Tibial artery (tissue), 4 donors: ENCODE measurements around the gene MRC2.

Source experiments
- DNase-seq, 2 donors: peaks; one replicate each; pipeline ENCODE4 v3.0.0-alpha.2; 2019
- H3K27ac ChIP-seq, 2 donors: fragments of 200-600 bp; sonication (generic) in 1 of 2; 1 replicate in 1 of 2; 2 replicates in 1 of 2; pipeline ENCODE4 v1.5.1; 2018 to 2019; ENCODE audit warnings: mild to moderate bottlenecking in 1 of 2
- H3K27me3 ChIP-seq, 2 donors: fragments of 200-600 bp; sonication (generic) in 1 of 2; one replicate each; pipeline versions ENCODE4 v1.5.1 to v1.6.0; 2016 to 2019
- H3K36me3 ChIP-seq, 3 donors: fragments of 200-600 bp; sonication (generic) in 2 of 3; one replicate each; pipeline ENCODE4 v1.5.1; 2016 to 2019; ENCODE audit warnings: mild to moderate bottlenecking in 2 of 3
- H3K4me1 ChIP-seq, 4 donors: fragments of 200-600 bp; sonication (generic) in 2 of 4; 1 replicate in 3 of 4; 2 replicates in 1 of 4; pipeline ENCODE4 v1.5.1; 2016 to 2019
- H3K4me3 ChIP-seq, 2 donors: fragments of 200-600 bp; sonication (generic) in 1 of 2; 1 replicate in 1 of 2; 2 replicates in 1 of 2; pipeline ENCODE4 v1.5.1; 2018 to 2019; ENCODE audit warnings: mild to moderate bottlenecking in 2 of 2
- H3K9me3 ChIP-seq, 3 donors: fragments of 200-600 bp; sonication (generic) in 1 of 3; one replicate each; pipeline ENCODE4 v1.5.1; 2016 to 2019
- CTCF ChIP-seq, 2 experiments: fragments of 200-600 bp in 1 of 2; fragments of 450-650 bp in 1 of 2; IDR thresholded peaks; one replicate each; pipeline ENCODE4 v1.5.1; 2017 to 2019; ENCODE audit warnings: antibody characterized with exemption in 2 of 2, mild to moderate bottlenecking in 1 of 2, moderate library complexity in 1 of 2
- intact Hi-C: fragments of 100-400 bp; cut with DNase I; formaldehyde crosslinking; loops from one replicate; pipeline ENCODE4 v1.15.0; 2023; ENCODE audit warnings: low total_unique reads

MRC2 gene

DNA sequence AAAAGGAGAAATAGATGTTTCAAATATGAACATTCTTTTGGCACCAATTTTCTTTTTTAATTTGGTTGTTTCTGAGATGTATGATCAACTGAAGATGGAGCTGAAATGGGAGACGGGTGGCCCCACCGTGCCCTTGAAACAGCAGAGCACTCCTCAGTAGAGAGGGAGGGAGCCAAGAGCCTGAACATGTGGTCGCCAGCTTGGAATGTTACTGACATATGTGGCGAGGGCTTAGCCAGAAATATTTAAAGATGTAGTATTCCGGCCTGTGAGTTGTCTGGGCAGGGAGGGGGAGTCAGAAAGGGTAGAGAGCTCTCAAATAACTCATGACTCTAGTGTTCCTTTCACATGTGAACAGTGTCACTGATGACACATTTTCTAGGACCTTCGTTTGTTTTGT is 13.3 kb upstream of the MRC2 start:
- no peak for DNase-seq
- no peaks in the 10 kb centered on the region for H3K9me3 ChIP-seq

DNA sequence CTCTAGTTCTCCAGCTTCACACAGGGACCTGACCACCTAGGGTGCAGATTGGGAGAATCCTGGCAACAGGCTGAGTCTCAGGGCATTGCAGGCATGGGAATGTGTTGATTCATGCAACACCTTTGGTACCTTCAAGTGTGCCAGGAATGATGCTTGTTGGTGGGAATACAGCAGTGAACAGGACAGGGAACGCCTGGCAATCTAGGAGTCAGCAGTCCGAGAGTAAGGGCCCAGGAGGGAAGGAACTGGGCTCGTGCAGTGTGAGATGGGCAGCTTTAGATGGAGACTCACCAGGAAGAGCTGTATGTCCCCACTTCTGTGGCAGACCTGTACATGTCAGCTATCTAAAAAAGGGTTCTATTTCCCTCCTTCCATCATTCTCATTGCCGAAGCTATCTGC is 12.0 kb upstream of the MRC2 start:
- H3K4me1 ChIP-seq, result no peaks in the 10 kb centered on the region
- H3K4me3 ChIP-seq, result no peak overlapping the region
- H3K27me3 ChIP-seq, result no peaks in the 10 kb centered on the region
- no peaks in the 10 kb centered on the region for H3K9me3 ChIP-seq
- no peak overlapping the region for H3K27ac ChIP-seq
- intact Hi-C loops, result no loop called here
- no peak for DNase-seq
- TF ChIP-seq CTCF (IDR thresholded peaks at IDR 0.05), result no peak
- H3K36me3 ChIP-seq, result peaks cover 25 to 73% (median 40%) of the 10 kb centered on the region in 3 donors

More for the DNA sequence above, 13.3 kb upstream of the MRC2 start:
- intact Hi-C loops, result no loop called here
- no peak overlapping the region for H3K27ac ChIP-seq
- no peaks in the 10 kb centered on the region for H3K4me1 ChIP-seq
- H3K36me3 ChIP-seq, result peaks cover 33 to 86% (median 54%) of the 10 kb centered on the region in 3 donors
- no peak overlapping the region for H3K4me3 ChIP-seq
- H3K27me3 ChIP-seq, result no peaks in the 10 kb centered on the region
- no peak for TF ChIP-seq CTCF (IDR thresholded peaks at IDR 0.05)

DNA sequence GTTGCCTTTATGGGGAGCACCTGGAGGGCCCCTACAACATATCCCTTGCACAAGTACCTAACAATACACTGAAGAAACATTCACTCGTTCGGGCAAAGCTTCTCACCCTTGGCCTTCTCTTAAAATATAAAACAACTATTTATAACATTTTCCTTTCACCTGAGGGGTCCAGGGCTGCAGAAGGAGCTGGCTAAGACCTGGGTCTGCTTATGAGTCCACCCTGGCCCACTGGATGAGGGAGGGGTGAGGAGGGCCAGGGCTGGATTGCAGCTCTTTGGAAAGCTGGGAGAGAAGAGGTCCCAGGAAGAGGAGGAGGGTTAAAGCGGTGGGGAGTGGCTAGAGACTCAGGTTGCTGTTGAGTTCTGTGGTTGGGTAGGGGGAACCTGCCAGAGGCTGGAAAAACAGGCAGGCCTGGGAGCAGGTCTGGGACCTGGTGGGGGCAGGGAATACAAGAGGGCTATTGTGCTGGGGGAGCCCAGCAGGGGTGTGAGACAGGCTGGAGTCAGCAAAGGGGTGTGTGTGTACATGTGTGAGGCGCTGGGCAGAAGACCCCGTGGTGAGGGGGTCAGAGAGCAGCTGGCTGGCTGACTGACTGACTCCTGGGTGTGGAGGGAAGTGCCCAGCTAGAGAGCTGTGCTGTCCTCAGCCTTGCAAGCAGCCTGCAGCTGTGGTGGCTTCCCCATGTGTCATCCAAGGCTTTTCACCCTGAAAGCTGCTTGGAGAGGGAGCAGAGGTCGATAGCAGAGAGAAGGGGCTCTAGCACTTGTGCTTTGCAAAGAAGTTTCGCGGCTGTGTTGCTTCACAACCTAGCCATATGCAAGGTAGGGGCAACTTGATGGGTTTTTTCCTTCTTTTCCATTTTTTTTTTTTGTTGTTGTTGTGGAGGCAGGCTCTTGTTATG is 10.2 kb upstream of the MRC2 start:
- Histone ChIP-seq H3K4me3 (no peak overlapping the region), H3K27ac (no peak overlapping the region), H3K9me3 (no peaks in the 10 kb centered on the region), H3K27me3 (no peaks in the 10 kb centered on the region), H3K36me3 (peaks cover 15 to 55% (median 29%) of the 10 kb centered on the region in 3 donors), H3K4me1 (no peaks in the 10 kb centered on the region)
- intact Hi-C loops, result no loop called here
- no peak for DNase-seq
- no peak for TF ChIP-seq CTCF (IDR thresholded peaks at IDR 0.05)

GRCh38 chr17:62617894-62618472 is 9.5 kb upstream of the MRC2 start:
- Histone ChIP-seq H3K27ac (no peak overlapping the region), H3K9me3 (no peaks in the 10 kb centered on the region), H3K36me3 (peaks cover 15 to 48% (median 22%) of the 10 kb centered on the region in 3 donors), H3K4me1 (no peaks in the 10 kb centered on the region), H3K27me3 (no peaks in the 10 kb centered on the region), H3K4me3 (no peak overlapping the region)
- intact Hi-C loops, result no loop called here
- TF ChIP-seq CTCF (IDR thresholded peaks at IDR 0.05), result no peak
- DNase-seq, result no peak

DNA sequence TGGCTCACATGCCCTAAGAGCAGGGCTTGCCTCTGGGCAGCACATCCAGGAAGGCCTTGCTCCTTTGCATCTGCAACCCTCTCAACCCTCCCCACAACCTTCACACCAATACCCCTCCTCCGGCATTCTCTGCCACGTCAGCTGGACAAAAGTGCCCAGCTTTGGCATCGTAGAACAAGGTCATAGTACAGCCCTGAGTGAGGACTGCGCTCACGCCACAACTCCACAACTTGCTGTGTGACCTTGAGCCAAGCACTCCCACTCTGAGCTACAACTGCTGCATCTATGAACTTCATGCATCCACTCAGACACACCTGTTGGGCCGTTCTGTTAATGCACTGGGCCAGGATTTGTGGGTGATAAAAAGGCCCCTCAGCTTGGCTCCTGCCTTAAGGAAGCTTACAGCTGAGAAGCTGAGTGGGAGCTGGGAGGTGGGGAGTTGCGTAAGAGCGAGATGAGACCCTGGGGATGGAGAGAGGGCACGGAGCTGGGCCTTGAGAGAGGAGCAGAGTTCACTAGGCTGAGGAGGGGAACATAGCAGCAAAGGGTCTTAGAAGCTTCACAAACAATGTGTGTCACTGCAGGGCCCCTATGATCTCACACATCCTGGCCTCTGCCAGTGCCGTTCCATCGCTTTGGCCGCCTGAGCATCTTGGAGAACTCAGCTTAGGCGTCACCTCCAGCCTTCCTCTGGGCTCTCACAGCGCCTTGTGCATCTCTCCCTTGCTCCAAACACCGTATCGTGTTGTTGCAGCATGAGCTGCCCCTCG is 8.6 kb upstream of the MRC2 start:
- Histone ChIP-seq H3K4me3 (no peak overlapping the region), H3K4me1 (no peaks in the 10 kb centered on the region), H3K27me3 (no peaks in the 10 kb centered on the region), H3K27ac (no peak overlapping the region), H3K9me3 (no peaks in the 10 kb centered on the region), H3K36me3 (peaks cover 9 to 41% (median 14%) of the 10 kb centered on the region in 3 donors)
- intact Hi-C loops, result no loop called here
- TF ChIP-seq CTCF (IDR thresholded peaks at IDR 0.05), result no peak
- no peak for DNase-seq
